ENCODE data around the gene TRIM29.
"Not testable (repeated sequence)": the region's sequence is repeated elsewhere in the genome, so short reads cannot be mapped to it uniquely, and the experiment has no call there.

Gene TRIM29

DNA sequence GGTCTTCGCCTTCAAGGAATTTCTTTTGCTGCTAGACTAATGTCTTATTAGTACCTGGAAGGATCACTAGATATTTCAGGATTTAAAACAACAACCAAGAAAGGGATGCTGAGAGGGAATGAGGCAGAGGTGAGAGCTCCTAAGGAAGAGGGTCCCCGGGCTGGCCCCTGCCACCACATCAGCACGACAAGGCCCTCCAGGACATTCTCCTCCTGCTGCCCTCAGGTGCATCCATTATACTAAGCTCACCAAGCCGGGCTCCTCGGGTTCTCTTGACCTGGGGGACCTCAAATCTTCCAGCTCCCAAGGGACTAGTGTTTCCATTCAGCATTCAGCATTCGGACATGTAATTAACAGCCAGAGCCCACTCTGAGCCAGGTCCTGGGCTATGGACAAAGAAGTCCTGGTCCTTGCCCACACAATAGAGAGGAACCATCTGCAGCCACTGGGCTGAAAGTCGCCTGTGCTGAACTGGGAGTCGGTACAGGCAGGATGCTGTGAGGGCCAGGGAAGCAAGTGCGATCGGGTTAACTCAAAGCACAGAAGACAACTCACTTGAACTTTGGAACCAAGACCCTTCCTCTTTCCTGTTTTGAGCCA lies 43.6 kb upstream of the TRIM29 start:
- Histone ChIP-seq H3K4me1 (ENCODE audit: control insufficient read depth, insufficient read depth, low read length, poor library complexity, severe bottlenecking) (peaks cover 40% of the 10 kb centered on the region), H3K9me3 (ENCODE audit: control insufficient read depth, low read length) (no peaks in the 10 kb centered on the region), H3K27ac (ENCODE audit: low read depth, low read length, severe bottlenecking) (no peak overlapping the region), H3K4me3 (ENCODE audit: extremely low read depth, insufficient read depth, low read length, poor library complexity, severe bottlenecking) (no peak overlapping the region), H3K36me3 (ENCODE audit: control insufficient read depth, insufficient read depth, low read length) (no peaks in the 10 kb centered on the region)
- WGBS, 2 experiments (ENCODE audit: insufficient coverage in 2 of 2), result 88 to 94% methylated on average over 8 of the region's 10 CpGs

DNA sequence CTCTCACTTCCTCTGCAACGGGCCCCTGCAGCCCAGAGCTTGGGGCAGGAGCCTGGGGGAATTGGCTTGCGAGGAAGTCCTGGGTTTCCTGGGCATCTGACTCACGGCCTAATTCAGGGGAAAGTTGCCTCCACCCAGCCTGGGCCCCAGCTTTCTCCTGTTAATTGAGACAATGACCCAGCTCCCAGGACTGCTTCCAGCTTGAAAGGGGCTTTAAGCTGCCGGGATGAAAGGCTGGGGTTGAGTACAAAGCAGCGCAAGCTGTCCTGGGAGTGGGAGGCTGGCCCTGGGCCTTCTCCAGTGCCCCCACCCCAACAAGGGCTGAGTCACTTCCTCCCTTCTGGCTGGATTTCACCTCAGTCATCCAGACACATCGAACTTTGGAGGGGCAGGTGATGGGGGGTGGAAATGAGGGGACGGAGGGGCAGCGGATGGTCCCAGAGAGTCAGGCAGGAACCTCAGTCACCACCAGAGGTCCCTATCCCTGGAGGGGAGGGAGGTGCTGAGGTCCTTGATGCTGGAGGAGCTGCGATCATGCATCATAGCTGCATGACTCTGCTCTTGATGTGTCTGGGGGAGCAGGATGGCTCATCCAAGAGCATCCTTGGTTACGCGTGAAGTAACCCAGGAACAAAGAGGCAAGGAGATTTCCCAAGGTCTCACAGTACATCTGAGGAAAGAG lies 42.8 kb upstream of the TRIM29 start:
- no peaks in the 10 kb centered on the region for H3K36me3 ChIP-seq (ENCODE audit: control insufficient read depth, insufficient read depth, low read length)
- no peaks in the 10 kb centered on the region for H3K9me3 ChIP-seq (ENCODE audit: control insufficient read depth, low read length)
- H3K27ac ChIP-seq (ENCODE audit: low read depth, low read length, severe bottlenecking), result peak overlapping the region; percentile 82
- 57 to 72% methylated on average over 6 of the region's 11 CpGs for WGBS, 2 experiments (ENCODE audit: insufficient coverage in 2 of 2)
- H3K4me3 ChIP-seq (ENCODE audit: extremely low read depth, insufficient read depth, low read length, poor library complexity, severe bottlenecking), result no peak overlapping the region
- H3K4me1 ChIP-seq (ENCODE audit: control insufficient read depth, insufficient read depth, low read length, poor library complexity, severe bottlenecking), result peaks cover 36% of the 10 kb centered on the region

DNA sequence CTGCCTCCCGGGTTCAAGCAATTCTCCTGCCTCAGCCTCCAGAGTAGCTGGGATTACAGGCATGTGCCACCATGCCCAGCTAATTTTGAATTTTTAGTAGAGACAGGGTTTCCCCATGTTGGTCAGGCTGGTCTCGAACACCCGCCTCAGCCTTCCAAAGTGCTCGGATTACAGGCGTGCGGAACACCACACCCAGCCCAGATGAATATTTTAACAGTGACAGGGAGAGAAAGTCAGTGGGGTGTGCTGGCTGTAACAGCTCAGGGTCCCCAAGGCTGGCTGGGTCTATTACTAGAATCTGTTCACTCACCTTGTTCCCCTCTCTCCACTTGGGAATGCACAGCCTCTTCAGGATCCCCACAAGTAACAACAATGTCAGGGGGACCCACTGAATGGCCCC lies 42.1 kb upstream of the TRIM29 start:
- Histone ChIP-seq H3K4me1 (ENCODE audit: control insufficient read depth, insufficient read depth, low read length, poor library complexity, severe bottlenecking) (peaks cover 30% of the 10 kb centered on the region), H3K27ac (ENCODE audit: low read depth, low read length, severe bottlenecking) (peak overlapping the region; percentile 82)
- H3K36me3 ChIP-seq (ENCODE audit: control insufficient read depth, insufficient read depth, low read length); H3K4me3 ChIP-seq (ENCODE audit: extremely low read depth, insufficient read depth, low read length, poor library complexity, severe bottlenecking); H3K9me3 ChIP-seq (ENCODE audit: control insufficient read depth, low read length): not testable (repeated sequence)
- 93 to 97% methylated on average over 5 to 6 of the region's 6 CpGs for WGBS, 2 experiments (ENCODE audit: insufficient coverage in 2 of 2)

DNA sequence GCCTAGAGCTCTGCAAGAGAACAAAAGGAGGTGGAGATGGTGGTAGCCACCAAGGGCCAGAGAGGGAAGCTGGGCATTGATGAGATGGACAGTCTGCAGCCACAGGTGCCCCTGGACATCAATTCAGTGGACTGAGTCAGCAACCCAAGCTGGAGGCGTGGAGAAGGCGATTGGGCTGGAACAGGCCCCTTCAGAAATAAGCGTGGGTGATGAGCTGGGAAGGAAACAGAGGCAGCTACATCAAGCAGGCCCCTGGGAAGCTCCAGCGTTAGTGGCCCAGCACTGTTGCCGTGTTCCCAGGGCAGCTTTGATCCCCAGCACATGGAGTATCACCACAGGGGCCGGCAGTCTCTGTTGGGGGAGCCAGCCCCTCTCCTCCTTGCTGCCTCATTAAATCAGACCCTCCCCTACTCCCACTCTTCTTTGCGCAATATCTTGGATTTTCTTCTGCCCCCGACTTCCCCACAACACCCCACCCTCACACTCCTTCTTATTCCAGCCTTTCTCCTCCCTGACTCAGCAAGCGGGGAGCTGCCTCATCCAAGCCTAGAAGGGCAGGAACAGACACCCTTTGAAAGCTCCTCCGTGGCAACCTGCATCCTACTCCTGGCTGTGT lies 41.3 kb upstream of the TRIM29 start:
- Histone ChIP-seq H3K9me3 (ENCODE audit: control insufficient read depth, low read length) (no peaks in the 10 kb centered on the region), H3K4me1 (ENCODE audit: control insufficient read depth, insufficient read depth, low read length, poor library complexity, severe bottlenecking) (peaks cover 25% of the 10 kb centered on the region), H3K4me3 (ENCODE audit: extremely low read depth, insufficient read depth, low read length, poor library complexity, severe bottlenecking) (no peak overlapping the region), H3K36me3 (ENCODE audit: control insufficient read depth, insufficient read depth, low read length) (no peaks in the 10 kb centered on the region), H3K27ac (ENCODE audit: low read depth, low read length, severe bottlenecking) (no peak overlapping the region)
- WGBS, 2 experiments (ENCODE audit: insufficient coverage in 2 of 2), result 83 to 91% methylated on average over 7 to 10 of the region's 10 CpGs

GRCh38 chr11:120178561-120179056 lies 40.7 kb upstream of the TRIM29 start:
- H3K4me1 ChIP-seq (ENCODE audit: control insufficient read depth, insufficient read depth, low read length, poor library complexity, severe bottlenecking), result peaks cover 25% of the 10 kb centered on the region
- no peaks in the 10 kb centered on the region for H3K36me3 ChIP-seq (ENCODE audit: control insufficient read depth, insufficient read depth, low read length)
- WGBS, 2 experiments (ENCODE audit: insufficient coverage in 2 of 2), result 90 to 100% methylated on average over 5 of the region's 5 CpGs
- no peak overlapping the region for H3K27ac ChIP-seq (ENCODE audit: low read depth, low read length, severe bottlenecking)
- H3K9me3 ChIP-seq (ENCODE audit: control insufficient read depth, low read length), result no peaks in the 10 kb centered on the region
- no peak overlapping the region for H3K4me3 ChIP-seq (ENCODE audit: extremely low read depth, insufficient read depth, low read length, poor library complexity, severe bottlenecking)

DNA sequence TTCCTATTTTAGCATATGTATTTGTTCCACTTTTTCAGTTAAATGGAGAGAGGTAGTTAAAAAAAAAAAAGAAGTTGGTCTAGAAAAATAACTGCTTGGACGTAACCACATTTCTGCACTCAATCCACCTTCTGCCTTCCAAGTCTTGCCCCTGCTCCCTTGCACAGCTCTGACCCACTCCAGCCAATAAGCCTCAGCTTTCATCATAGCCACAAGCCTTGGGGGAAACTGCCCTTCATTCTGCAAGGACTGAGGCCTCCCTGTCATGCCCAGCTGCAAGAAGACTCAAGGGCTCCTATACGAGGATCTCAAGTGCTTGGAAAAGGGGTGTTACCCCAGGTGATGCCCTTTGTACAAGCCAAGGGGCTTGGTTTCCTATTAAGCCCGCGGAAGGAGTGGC lies 37.0 kb upstream of the TRIM29 start:
- WGBS, 2 experiments (ENCODE audit: insufficient coverage in 2 of 2), result 88 to 89% methylated on average over 3 to 4 of the region's 4 CpGs
- H3K36me3 ChIP-seq (ENCODE audit: control insufficient read depth, insufficient read depth, low read length), result no peaks in the 10 kb centered on the region
- H3K27ac ChIP-seq (ENCODE audit: low read depth, low read length, severe bottlenecking), result no peak overlapping the region
- peaks cover 12% of the 10 kb centered on the region for H3K4me1 ChIP-seq (ENCODE audit: control insufficient read depth, insufficient read depth, low read length, poor library complexity, severe bottlenecking)
- H3K9me3 ChIP-seq (ENCODE audit: control insufficient read depth, low read length), result no peaks in the 10 kb centered on the region
- no peak overlapping the region for H3K4me3 ChIP-seq (ENCODE audit: extremely low read depth, insufficient read depth, low read length, poor library complexity, severe bottlenecking)

- H3K4me3 ChIP-seq (ENCODE audit: extremely low read depth, insufficient read depth, low read length, poor library complexity, severe bottlenecking), result no peak overlapping the region
- H3K27ac ChIP-seq (ENCODE audit: low read depth, low read length, severe bottlenecking), result no peak overlapping the region
- peaks cover 9% of the 10 kb centered on the region for H3K4me1 ChIP-seq (ENCODE audit: control insufficient read depth, insufficient read depth, low read length, poor library complexity, severe bottlenecking)
- H3K9me3 ChIP-seq (ENCODE audit: control insufficient read depth, low read length), result no peaks in the 10 kb centered on the region
- H3K36me3 ChIP-seq (ENCODE audit: control insufficient read depth, insufficient read depth, low read length), result no peaks in the 10 kb centered on the region
- 77 to 79% methylated on average over 2 to 3 of the region's 5 CpGs for WGBS, 2 experiments (ENCODE audit: insufficient coverage in 2 of 2)
Observed at GRCh38 chr11:120173807-120174206, 35.9 kb upstream of the TRIM29 start.

DNA sequence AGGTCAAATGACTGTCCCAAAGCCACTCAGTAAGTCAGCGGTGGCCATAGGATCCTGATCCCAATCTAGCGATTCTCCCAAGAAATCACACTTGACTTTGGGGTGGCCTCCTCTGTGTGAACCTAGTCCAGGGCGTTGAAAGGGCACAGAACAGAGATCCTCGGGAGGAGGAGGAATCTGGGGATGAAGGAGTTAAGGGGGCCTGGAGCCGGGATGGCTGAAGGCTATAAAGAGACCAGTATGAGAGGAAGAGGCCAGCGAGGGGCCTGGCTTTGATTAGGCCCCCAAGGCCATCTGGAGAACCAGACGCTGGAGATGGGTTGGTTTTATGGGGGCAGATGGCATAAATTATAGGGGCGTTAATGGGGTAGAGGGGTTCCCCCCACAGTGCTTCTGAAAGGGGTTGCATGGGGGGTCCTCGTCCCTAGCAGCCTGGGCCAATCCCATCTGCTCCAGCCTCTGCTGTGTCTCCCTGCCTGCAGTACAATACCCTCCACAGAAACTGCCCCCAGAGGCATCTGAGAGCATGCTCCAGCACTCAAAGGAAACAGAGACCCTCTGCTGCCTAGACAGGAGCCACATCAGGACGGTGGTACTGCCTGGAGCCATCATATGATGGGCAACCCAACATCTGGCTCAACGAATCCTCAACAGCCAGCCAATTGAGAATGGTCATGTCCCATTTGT lies 35.2 kb upstream of the TRIM29 start:
- peaks cover 3% of the 10 kb centered on the region for H3K4me1 ChIP-seq (ENCODE audit: control insufficient read depth, insufficient read depth, low read length, poor library complexity, severe bottlenecking)
- no peak overlapping the region for H3K4me3 ChIP-seq (ENCODE audit: extremely low read depth, insufficient read depth, low read length, poor library complexity, severe bottlenecking)
- no peak overlapping the region for H3K27ac ChIP-seq (ENCODE audit: low read depth, low read length, severe bottlenecking)
- H3K36me3 ChIP-seq (ENCODE audit: control insufficient read depth, insufficient read depth, low read length), result no peaks in the 10 kb centered on the region
- no peaks in the 10 kb centered on the region for H3K9me3 ChIP-seq (ENCODE audit: control insufficient read depth, low read length)
- WGBS, 2 experiments (ENCODE audit: insufficient coverage in 2 of 2), result 67 to 92% methylated on average over 7 to 9 of the region's 11 CpGs

GRCh38 chr11:120172054-120172911 lies 34.4 kb upstream of the TRIM29 start:
- WGBS, 2 experiments (ENCODE audit: insufficient coverage in 2 of 2), result 34 to 59% methylated on average over 16 to 17 of the region's 24 CpGs
- Histone ChIP-seq H3K4me1 (ENCODE audit: control insufficient read depth, insufficient read depth, low read length, poor library complexity, severe bottlenecking) (peaks cover 3% of the 10 kb centered on the region), H3K4me3 (ENCODE audit: extremely low read depth, insufficient read depth, low read length, poor library complexity, severe bottlenecking) (no peak overlapping the region), H3K9me3 (ENCODE audit: control insufficient read depth, low read length) (no peaks in the 10 kb centered on the region), H3K36me3 (ENCODE audit: control insufficient read depth, insufficient read depth, low read length) (no peaks in the 10 kb centered on the region), H3K27ac (ENCODE audit: low read depth, low read length, severe bottlenecking) (no peak overlapping the region)

GRCh38 chr11:120170741-120171261 lies 32.9 kb upstream of the TRIM29 start:
- Histone ChIP-seq H3K9me3 (ENCODE audit: control insufficient read depth, low read length) (no peaks in the 10 kb centered on the region), H3K36me3 (ENCODE audit: control insufficient read depth, insufficient read depth, low read length) (no peaks in the 10 kb centered on the region), H3K4me1 (ENCODE audit: control insufficient read depth, insufficient read depth, low read length, poor library complexity, severe bottlenecking) (peaks cover 3% of the 10 kb centered on the region), H3K4me3 (ENCODE audit: extremely low read depth, insufficient read depth, low read length, poor library complexity, severe bottlenecking) (no peak overlapping the region), H3K27ac (ENCODE audit: low read depth, low read length, severe bottlenecking) (no peak overlapping the region)
- WGBS, 2 experiments (ENCODE audit: insufficient coverage in 2 of 2), result 84 to 95% methylated on average over 7 to 9 of the region's 12 CpGs

All from mesodermal cell (in vitro differentiated cells).